ENCODE data around the gene ZDHHC17. TPM values are rescaled to one million over a fixed set of nuclear protein-coding genes. Genes with fewer than 3 reads are reported as not detected.

ZDHHC17 gene
- total RNA-seq, 1 donor = 42.0 TPM

DNA sequence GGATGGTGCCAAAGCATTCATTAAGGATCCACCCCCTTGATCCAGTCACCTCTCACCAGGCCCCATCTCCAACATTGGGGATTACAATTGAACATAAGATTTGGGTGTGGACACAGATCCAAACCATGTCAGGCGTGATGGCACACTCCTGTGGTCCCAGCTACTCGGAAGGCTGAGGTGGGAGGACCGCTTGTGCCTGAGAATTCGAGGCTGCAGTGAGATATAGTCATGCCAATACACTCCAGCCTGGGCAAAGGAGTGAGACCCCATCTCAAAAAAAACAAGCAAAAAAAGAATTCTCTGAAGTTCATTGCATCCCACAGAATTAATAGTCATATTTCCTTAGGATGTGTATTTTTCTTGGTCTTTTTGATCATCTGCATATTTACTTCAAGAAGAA lies 34.9 kb downstream of the ZDHHC17 start:
- Histone ChIP-seq H3K27me3 (ENCODE audit: insufficient read depth, low read length) (no peaks in the 10 kb centered on the region), H4K20me1 (ENCODE audit: insufficient read depth, low read length) (peaks cover 8% of the 10 kb centered on the region), H3K27ac (ENCODE audit: low read depth, low read length) (no peak overlapping the region), H3K4me2 (ENCODE audit: insufficient read depth, low read length) (no peak overlapping the region), H3K79me2 (ENCODE audit: insufficient read depth, low read length) (peaks cover 70% of the 10 kb centered on the region), H3K4me1 (ENCODE audit: insufficient read depth, low read length) (no peaks in the 10 kb centered on the region), H2AFZ (ENCODE audit: low read length) (no peak overlapping the region), H3K4me3 (ENCODE audit: insufficient read depth, low read length) (no peak overlapping the region), H3K9me3 (ENCODE audit: low read depth, low read length) (no peaks in the 10 kb centered on the region), H3K36me3 (ENCODE audit: insufficient read depth, low read length) (peaks cover 6% of the 10 kb centered on the region)
- no peak for DNase-seq (ENCODE audit: insufficient read length, low spot score, missing footprints)
- TF ChIP-seq, protein P1, sequence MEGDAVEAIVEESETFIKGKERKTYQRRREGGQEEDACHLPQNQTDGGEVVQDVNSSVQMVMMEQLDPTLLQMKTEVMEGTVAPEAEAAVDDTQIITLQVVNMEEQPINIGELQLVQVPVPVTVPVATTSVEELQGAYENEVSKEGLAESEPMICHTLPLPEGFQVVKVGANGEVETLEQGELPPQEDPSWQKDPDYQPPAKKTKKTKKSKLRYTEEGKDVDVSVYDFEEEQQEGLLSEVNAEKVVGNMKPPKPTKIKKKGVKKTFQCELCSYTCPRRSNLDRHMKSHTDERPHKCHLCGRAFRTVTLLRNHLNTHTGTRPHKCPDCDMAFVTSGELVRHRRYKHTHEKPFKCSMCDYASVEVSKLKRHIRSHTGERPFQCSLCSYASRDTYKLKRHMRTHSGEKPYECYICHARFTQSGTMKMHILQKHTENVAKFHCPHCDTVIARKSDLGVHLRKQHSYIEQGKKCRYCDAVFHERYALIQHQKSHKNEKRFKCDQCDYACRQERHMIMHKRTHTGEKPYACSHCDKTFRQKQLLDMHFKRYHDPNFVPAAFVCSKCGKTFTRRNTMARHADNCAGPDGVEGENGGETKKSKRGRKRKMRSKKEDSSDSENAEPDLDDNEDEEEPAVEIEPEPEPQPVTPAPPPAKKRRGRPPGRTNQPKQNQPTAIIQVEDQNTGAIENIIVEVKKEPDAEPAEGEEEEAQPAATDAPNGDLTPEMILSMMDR (IDR thresholded peaks at IDR 0.05; ENCODE audit: extremely low read depth, low read depth, low read length) = no peak

DNA sequence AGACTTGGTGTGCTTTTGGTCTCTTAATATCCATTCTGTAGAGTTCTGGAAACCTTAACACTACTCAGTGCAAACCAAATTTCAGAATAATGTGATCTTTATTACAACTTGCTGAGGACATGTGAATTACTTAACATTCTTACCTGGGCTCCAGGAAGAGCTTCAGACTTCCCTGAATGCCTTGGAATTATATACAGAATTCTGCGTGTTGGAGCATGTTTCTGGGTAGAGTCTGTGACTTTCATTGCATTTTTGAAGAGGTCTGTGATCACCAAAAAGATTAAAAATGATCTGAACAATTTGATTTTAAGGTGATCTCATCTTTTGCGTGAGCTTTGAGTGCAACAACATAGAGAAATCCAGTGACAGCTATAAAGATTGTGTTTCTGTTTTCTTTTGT lies 35.4 kb downstream of the ZDHHC17 start:
- Histone ChIP-seq H3K27me3 (ENCODE audit: insufficient read depth, low read length) (no peaks in the 10 kb centered on the region), H3K4me3 (ENCODE audit: insufficient read depth, low read length) (no peak overlapping the region), H3K9me3 (ENCODE audit: low read depth, low read length) (no peaks in the 10 kb centered on the region), H3K36me3 (ENCODE audit: insufficient read depth, low read length) (peaks cover 6% of the 10 kb centered on the region), H3K79me2 (ENCODE audit: insufficient read depth, low read length) (peaks cover 75% of the 10 kb centered on the region), H3K27ac (ENCODE audit: low read depth, low read length) (no peak overlapping the region), H2AFZ (ENCODE audit: low read length) (no peak overlapping the region), H3K4me1 (ENCODE audit: insufficient read depth, low read length) (no peaks in the 10 kb centered on the region), H4K20me1 (ENCODE audit: insufficient read depth, low read length) (peaks cover 8% of the 10 kb centered on the region), H3K4me2 (ENCODE audit: insufficient read depth, low read length) (no peak overlapping the region)
- TF ChIP-seq, protein P1 (IDR thresholded peaks at IDR 0.05; ENCODE audit: extremely low read depth, low read depth, low read length) = no peak
- peak; percentile 11 for DNase-seq (ENCODE audit: insufficient read length, low spot score, missing footprints)

DNA sequence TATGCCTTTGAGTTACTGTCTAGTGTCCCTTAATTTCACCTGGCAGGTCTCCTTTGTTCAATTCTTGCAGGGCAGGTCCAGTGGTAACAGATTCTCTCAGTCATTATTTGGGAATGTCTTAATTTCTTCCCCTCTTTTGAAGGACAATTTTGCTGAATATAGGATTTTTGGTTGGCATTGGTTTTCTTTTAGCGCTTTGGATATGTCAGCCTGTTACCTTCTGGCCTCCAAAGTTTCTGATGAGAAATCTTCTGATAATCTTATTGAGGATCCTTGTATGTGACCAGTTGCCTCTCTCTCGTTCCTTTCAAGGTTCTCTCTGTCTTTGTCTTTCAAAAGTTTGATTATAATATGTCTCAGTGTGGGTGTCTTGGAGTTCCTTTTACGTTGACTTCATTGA lies 38.1 kb downstream of the ZDHHC17 start:
- no peaks in the 10 kb centered on the region for H3K27me3 ChIP-seq (ENCODE audit: insufficient read depth, low read length)
- no peak overlapping the region for H3K4me2 ChIP-seq (ENCODE audit: insufficient read depth, low read length)
- H2AFZ ChIP-seq (ENCODE audit: low read length) = no peak overlapping the region
- no peak for DNase-seq (ENCODE audit: insufficient read length, low spot score, missing footprints)
- H3K36me3 ChIP-seq (ENCODE audit: insufficient read depth, low read length) = peaks cover 26% of the 10 kb centered on the region
- no peak overlapping the region for H3K4me3 ChIP-seq (ENCODE audit: insufficient read depth, low read length)
- H3K4me1 ChIP-seq (ENCODE audit: insufficient read depth, low read length) = no peaks in the 10 kb centered on the region
- peaks cover 53% of the 10 kb centered on the region for H3K79me2 ChIP-seq (ENCODE audit: insufficient read depth, low read length)
- H3K27ac ChIP-seq (ENCODE audit: low read depth, low read length) = no peak overlapping the region
- TF ChIP-seq, protein P1 (IDR thresholded peaks at IDR 0.05; ENCODE audit: extremely low read depth, low read depth, low read length) = no peak
- no peaks in the 10 kb centered on the region for H4K20me1 ChIP-seq (ENCODE audit: insufficient read depth, low read length)
- H3K9me3 ChIP-seq (ENCODE audit: low read depth, low read length) = no peaks in the 10 kb centered on the region

DNA sequence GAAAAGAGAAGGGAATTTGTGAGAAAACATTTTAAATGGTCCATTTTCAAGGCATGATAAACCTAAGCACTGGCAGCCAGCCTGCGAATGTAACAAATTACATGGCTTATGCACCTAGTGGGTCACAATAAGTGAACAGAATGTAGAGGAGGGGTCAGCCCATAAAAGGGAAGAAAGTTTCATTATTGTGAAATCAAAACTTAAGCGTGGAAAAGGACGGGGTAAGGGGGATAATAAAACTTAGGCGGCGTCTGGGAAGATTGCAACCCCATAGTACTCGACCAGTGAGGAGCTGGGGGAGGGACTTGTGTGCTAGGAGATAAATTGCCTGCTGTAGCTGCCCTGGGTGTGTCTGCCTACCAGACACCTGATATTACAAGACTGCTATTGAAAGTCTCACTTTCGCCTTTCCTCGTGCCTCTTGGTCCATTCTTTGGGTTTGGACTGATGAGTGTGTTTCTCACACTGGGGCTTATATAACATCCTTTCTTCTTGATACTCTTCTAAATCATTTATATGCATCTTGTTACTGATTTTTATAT lies 40.6 kb downstream of the ZDHHC17 start:
- H3K4me2 ChIP-seq (ENCODE audit: insufficient read depth, low read length) = no peak overlapping the region
- no peak for DNase-seq (ENCODE audit: insufficient read length, low spot score, missing footprints)
- H4K20me1 ChIP-seq (ENCODE audit: insufficient read depth, low read length) = no peaks in the 10 kb centered on the region
- no peaks in the 10 kb centered on the region for H3K9me3 ChIP-seq (ENCODE audit: low read depth, low read length)
- no peaks in the 10 kb centered on the region for H3K27me3 ChIP-seq (ENCODE audit: insufficient read depth, low read length)
- peaks cover 32% of the 10 kb centered on the region for H3K79me2 ChIP-seq (ENCODE audit: insufficient read depth, low read length)
- no peak overlapping the region for H3K4me3 ChIP-seq (ENCODE audit: insufficient read depth, low read length)
- H2AFZ ChIP-seq (ENCODE audit: low read length) = no peak overlapping the region
- TF ChIP-seq, protein P1 (IDR thresholded peaks at IDR 0.05; ENCODE audit: extremely low read depth, low read depth, low read length) = no peak
- H3K27ac ChIP-seq (ENCODE audit: low read depth, low read length) = no peak overlapping the region
- peaks cover 33% of the 10 kb centered on the region for H3K36me3 ChIP-seq (ENCODE audit: insufficient read depth, low read length)
- no peaks in the 10 kb centered on the region for H3K4me1 ChIP-seq (ENCODE audit: insufficient read depth, low read length)
